ENCODE measurements around the gene KRTAP5-5.
A peak's percentile ranks its signal among the peaks of the same experiment; 100 is the strongest.

The KRTAP5-5 gene

DNA sequence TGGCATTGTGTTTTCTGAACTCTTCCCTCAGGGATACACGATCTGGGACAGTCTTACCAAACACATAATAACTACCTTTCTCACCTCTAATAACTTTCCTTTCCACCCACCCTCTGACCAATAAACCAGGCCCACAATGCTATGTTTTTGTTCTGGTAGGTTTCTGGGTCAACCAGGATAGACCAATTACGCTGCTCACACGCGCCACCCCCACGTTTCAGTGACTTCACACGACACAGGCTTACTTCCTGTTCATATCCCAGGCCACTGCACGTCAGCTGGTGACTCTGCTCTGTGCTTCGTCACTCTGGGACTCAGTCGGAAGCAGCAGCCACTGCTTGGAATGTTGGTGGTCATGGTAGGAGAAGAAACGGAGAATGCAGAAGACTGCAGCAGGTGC is 10.1 kb upstream of the KRTAP5-5 start:
- DNase-seq (ENCODE audit: low spot score), result no peak
- no peak for TF ChIP-seq CTCF (IDR thresholded peaks at IDR 0.05; ENCODE audit: extremely low read depth, insufficient read depth, missing control alignments)
- in situ Hi-C loops (cut with MboI; ENCODE audit: low pct_unique_long_range_greater_than_20kb, low sequenced_read_pairs, unreplicated experiment), result no loop called here

DNA sequence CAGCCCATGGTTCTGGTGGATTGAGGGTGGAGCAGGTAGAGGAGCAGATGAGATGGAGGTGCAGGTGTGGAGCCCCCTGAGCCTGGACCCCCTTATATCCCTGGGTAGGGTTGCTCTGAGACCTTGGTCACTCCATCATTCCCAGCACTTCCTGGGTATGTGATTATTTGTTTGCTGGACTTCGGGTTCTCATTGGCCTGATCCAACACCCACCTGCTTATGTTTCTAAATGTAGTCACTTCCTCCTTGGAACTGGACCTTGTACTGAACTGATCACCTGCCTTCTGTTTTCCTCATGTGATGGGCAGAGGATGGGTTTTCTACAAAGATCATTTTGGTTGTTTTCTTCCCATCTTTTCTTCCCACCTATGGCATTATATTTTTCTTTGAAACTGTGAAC is 7.5 kb upstream of the KRTAP5-5 start, which contains the start of gene KRTAP5-4:
KRTAP5-4 (minus strand) TSS at position 53 of the 400 bp plus-strand sequence; CDS start at position 8, 45 bp downstream.
- in situ Hi-C loops (cut with MboI; ENCODE audit: low pct_unique_long_range_greater_than_20kb, low sequenced_read_pairs, unreplicated experiment), result no loop called here
- TF ChIP-seq CTCF (IDR thresholded peaks at IDR 0.05; ENCODE audit: extremely low read depth, insufficient read depth, missing control alignments), result no peak
- no peak for DNase-seq (ENCODE audit: low spot score)

- no peak for TF ChIP-seq CTCF (IDR thresholded peaks at IDR 0.05; ENCODE audit: extremely low read depth, insufficient read depth, missing control alignments)
- no peak for DNase-seq (ENCODE audit: low spot score)
- in situ Hi-C loops (cut with MboI; ENCODE audit: low pct_unique_long_range_greater_than_20kb, low sequenced_read_pairs, unreplicated experiment), result no loop called here
These were observed 5.9 kb upstream of the KRTAP5-5 start for GRCh38 chr11:1623716-1624115.

- no peak for TF ChIP-seq CTCF (IDR thresholded peaks at IDR 0.05; ENCODE audit: extremely low read depth, insufficient read depth, missing control alignments)
- DNase-seq (ENCODE audit: low spot score), result no peak
- in situ Hi-C loops (cut with MboI; ENCODE audit: low pct_unique_long_range_greater_than_20kb, low sequenced_read_pairs, unreplicated experiment), result no loop called here
These were observed 5.0 kb upstream of the KRTAP5-5 start for GRCh38 chr11:1624621-1625020.

DNA sequence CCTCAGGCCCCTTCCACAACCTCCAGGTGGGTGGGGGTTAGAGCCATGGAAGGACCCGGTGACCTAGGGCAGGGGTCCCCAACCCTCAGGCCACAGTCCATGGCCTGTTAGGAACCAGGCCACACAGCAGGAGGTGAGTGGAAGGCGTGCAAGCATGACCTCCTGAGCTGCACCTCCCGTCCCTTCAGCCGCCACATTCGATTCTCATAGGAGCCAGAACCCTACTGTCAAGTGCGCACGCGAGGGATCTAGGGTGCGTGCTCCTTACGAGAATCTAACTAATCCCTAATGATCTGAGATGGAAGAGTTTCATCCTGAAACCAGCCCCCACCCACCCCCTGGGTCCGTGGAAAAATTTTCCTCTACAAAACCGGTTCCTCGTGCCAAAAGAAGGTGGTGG is 4.0 kb upstream of the KRTAP5-5 start:
- no peak for DNase-seq (ENCODE audit: low spot score)
- no peak for TF ChIP-seq CTCF (IDR thresholded peaks at IDR 0.05; ENCODE audit: extremely low read depth, insufficient read depth, missing control alignments)
- in situ Hi-C loops (cut with MboI; ENCODE audit: low pct_unique_long_range_greater_than_20kb, low sequenced_read_pairs, unreplicated experiment), result no loop called here

DNA sequence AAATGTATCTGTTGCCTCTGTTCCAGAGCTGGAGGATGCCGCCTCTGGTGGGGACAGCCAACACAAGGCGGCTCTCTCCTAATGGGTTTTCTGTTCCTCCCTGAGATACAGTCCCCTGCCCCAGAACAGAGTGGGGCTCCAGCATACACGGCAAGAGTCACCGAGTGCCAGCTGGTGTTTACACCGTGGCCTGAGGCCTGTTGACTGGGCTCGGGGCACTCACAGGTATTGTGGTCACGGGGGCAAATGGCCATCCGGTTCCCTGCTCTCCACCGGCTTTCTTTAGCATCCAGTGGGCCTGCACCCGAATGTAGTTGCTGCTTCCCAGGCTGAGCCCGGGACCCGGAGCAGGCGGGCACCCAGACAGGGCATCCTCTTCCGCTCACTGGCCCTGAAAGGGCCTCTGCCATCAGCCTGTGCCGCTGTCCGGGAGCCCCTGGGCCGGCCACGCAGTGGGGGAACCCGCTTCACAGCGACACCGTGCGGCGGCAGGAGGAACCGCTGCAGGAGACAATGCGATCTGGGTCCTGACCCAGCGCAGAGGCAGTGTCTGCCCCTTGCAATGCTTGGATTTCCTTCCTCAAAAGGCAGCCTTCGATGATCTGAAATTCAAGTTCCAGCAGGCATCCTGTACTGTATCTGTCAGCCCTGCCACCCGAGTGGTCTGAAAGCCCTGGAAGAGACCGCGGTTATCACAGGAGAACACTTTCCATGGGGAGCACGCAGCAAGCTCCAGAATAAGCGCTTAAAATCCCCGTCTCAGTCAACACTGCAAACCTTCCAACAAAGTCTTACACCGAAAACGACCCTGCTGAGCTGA is 859 bp upstream of the KRTAP5-5 start:
- peak; percentile 87 for DNase-seq (ENCODE audit: low spot score)
- in situ Hi-C loops (cut with MboI; ENCODE audit: low pct_unique_long_range_greater_than_20kb, low sequenced_read_pairs, unreplicated experiment), result no loop called here
- peak; percentile 89 for TF ChIP-seq CTCF (IDR thresholded peaks at IDR 0.05; ENCODE audit: extremely low read depth, insufficient read depth, missing control alignments)

Measured in GM13977 (cell line).